Astrocyte of the cerebellum (primary cell): ENCODE results near the gene FITM1.

Source experiments
- DNase-seq: peaks from one replicate; pipeline ENCODE4 v3.0.0-alpha.2; 2011; ENCODE audit warnings: low read depth
- H3K4me3 ChIP-seq: 2 replicates; pipeline ENCODE4 v1.5.1; 2011; ENCODE audit warnings: mild to moderate bottlenecking, low read depth, low read length, moderate library complexity
- CTCF ChIP-seq: IDR thresholded peaks from 2 replicates; pipeline ENCODE4 v1.5.1; 2012; ENCODE audit warnings: low read length, low read depth, moderate library complexity, mild to moderate bottlenecking; ENCODE audit errors: missing control alignments
- in situ Hi-C: cut with HindIII; loops from 2 replicates; pipeline ENCODE4 v1.10.0; 2017; ENCODE audit warnings: low sequenced_read_pairs

FITM1 gene

GRCh38 chr14:24156840-24157239, 26.4 kb downstream of the FITM1 start:
- no peak for TF ChIP-seq CTCF
- no peak overlapping the region for H3K4me3 ChIP-seq
- in situ Hi-C loops, result no loop called here
- no peak for DNase-seq

- DNase-seq, result no peak
- no peak for TF ChIP-seq CTCF
- no peak overlapping the region for H3K4me3 ChIP-seq
- in situ Hi-C loops, result no loop called here
These were observed 26.9 kb downstream of the FITM1 start for GRCh38 chr14:24157331-24157730.

GRCh38 chr14:24159777-24160498, 29.5 kb downstream of the FITM1 start:
- no peak overlapping the region for H3K4me3 ChIP-seq
- no peak for TF ChIP-seq CTCF
- in situ Hi-C loops, result no loop called here
- no peak for DNase-seq

- no peak for DNase-seq
- in situ Hi-C loops, result no loop called here
- no peak overlapping the region for H3K4me3 ChIP-seq
- TF ChIP-seq CTCF, result no peak
These were observed 30.0 kb downstream of the FITM1 start for GRCh38 chr14:24160499-24160849.

GRCh38 chr14:24160850-24161804, 30.7 kb downstream of the FITM1 start, which contains the start of gene IRF9:
TSS of gene IRF9 (plus strand) at chr14:24161265. CDS start at chr14:24162145, 880 bp downstream.
- H3K4me3 ChIP-seq, result peak within 1 kb of the TSS; percentile 93
- peak; percentile 91 for TF ChIP-seq CTCF
- in situ Hi-C loops, result no loop called here
- peak; percentile 87 for DNase-seq

GRCh38 chr14:24162093-24162492, 31.6 kb downstream of the FITM1 start:
- no peak for TF ChIP-seq CTCF
- H3K4me3 ChIP-seq, result peak overlapping the region; percentile 93
- DNase-seq, result no peak
- in situ Hi-C loops, result no loop called here
